HepG2 (cell line): ENCODE data around the gene CEP89. TPM values are rescaled to one million over a fixed set of nuclear protein-coding genes. Genes with fewer than 3 reads are reported as not detected.

ENCODE experiments used
- ATAC-seq: fragments of 200-7000 bp; cut with Tn5 transposase; 3 replicates; pipeline ENCODE4 v1.9.1; 2020; ENCODE audit warnings: mild to moderate bottlenecking, moderate library complexity
- BruUV-seq: library from RNA; stranded (reverse); fragments of 400-500 nt; replicated peaks from 2 replicates; lab custom pipeline; 2021; lab: Mats Ljungman, UMichigan
- CTCF ChIA-PET: fragments of 300-600 bp; formaldehyde crosslinking; extraction: SDS; loops from one replicate; lab custom pipeline; 2021; ENCODE audit warnings: low total read pairs, inconsistent platforms, low intra/inter-chr PET ratio; lab: Yijun Ruan, JAX
- POLR2A ChIA-PET: fragments of 350-600 bp; sonication (Branson Sonifier 250); formaldehyde crosslinking; loops from one replicate; lab custom pipeline; 2020; ENCODE audit warnings: antibody characterized with exemption, inconsistent platforms; lab: Yijun Ruan, JAX
- DNase-seq: peaks from one replicate; pipeline ENCODE4 v3.0.0-alpha.2; 2015; ENCODE audit warnings: low spot score
- FAIRE-seq: peaks from 3 replicates; lab custom pipeline; 2011; peaks lifted over from hg19 to GRCh38; lab: Jason Lieb, UNC
- H2AFZ ChIP-seq: one replicate; pipeline ENCODE4 v1.6.1; 2011; ENCODE audit warnings: low read length, inconsistent platforms
- H3K27ac ChIP-seq: fragments of 300-600 bp; 3 replicates; pipeline ENCODE4 v1.8.0; 2011; ENCODE audit warnings: mixed run types, mild to moderate bottlenecking, mixed read lengths, low read length, inconsistent platforms; ENCODE audit not compliant: insufficient read depth; ENCODE audit errors: extremely low read length
- H3K27me3 ChIP-seq, 2 experiments: fragments of 200-600 bp in 1 of 2; 2 replicates in 1 of 2; 3 replicates in 1 of 2; pipeline versions ENCODE4 v1.6.0 to v1.8.0; 2011; ENCODE audit warnings: low read length in 2 of 2, mild to moderate bottlenecking in 2 of 2, moderate library complexity in 2 of 2, inconsistent platforms in 1 of 2; ENCODE audit not compliant: insufficient read depth in 2 of 2, control insufficient read depth in 1 of 2
- H3K36me3 ChIP-seq, 2 experiments: fragments of 200-600 bp in 1 of 2; replicated peaks in 1 of 2; 2 replicates in 1 of 2; 3 replicates in 1 of 2; pipeline versions ENCODE4 v1.5.1 to v1.8.0; 2011; ENCODE audit warnings: low read length in 2 of 2, inconsistent platforms in 1 of 2; ENCODE audit not compliant: insufficient read depth in 2 of 2, control insufficient read depth in 1 of 2
- H3K4me1 ChIP-seq: 2 replicates; pipeline ENCODE4 v1.5.1; 2012; ENCODE audit warnings: low read length, inconsistent platforms; ENCODE audit not compliant: insufficient read depth
- H3K4me2 ChIP-seq: 2 replicates; pipeline ENCODE4 v1.6.0; 2011; ENCODE audit warnings: low read depth, low read length, inconsistent platforms
- H3K4me3 ChIP-seq, 3 experiments: fragments of 200-600 bp in 1 of 3; sonication (generic), shearing (Covaris generic) in 1 of 3; replicated peaks in 1 of 3; 2 replicates each; pipeline ENCODE4 v1.5.1; 2011 to 2016; ENCODE audit warnings: low read length in 3 of 3, inconsistent platforms in 2 of 3, low read depth in 2 of 3, mild to moderate bottlenecking in 2 of 3, control low read depth in 1 of 3, mixed read lengths in 1 of 3; ENCODE audit not compliant: insufficient read depth in 1 of 3
- H3K79me2 ChIP-seq: one replicate; pipeline ENCODE4 v1.6.1; 2011; ENCODE audit warnings: low read length, inconsistent platforms; ENCODE audit not compliant: insufficient read depth
- H3K9ac ChIP-seq: 2 replicates; pipeline ENCODE4 v1.6.0; 2011; ENCODE audit warnings: mild to moderate bottlenecking, low read depth, low read length, inconsistent platforms; ENCODE audit not compliant: insufficient read depth
- H3K9me3 ChIP-seq: 2 replicates; pipeline ENCODE4 v1.5.1; 2012; ENCODE audit warnings: mild to moderate bottlenecking, low read length
- H4K20me1 ChIP-seq: 2 replicates; pipeline ENCODE4 v1.6.0; 2011; ENCODE audit warnings: inconsistent platforms, mild to moderate bottlenecking, low read length, moderate library complexity; ENCODE audit not compliant: insufficient read depth
- ARID2 ChIP-seq: sonication (generic); formaldehyde crosslinking; IDR thresholded peaks from 2 replicates; pipeline ENCODE4 v1.8.1; 2022; ENCODE audit warnings: mild to moderate bottlenecking, missing genetic modification reagents, borderline replicate concordance
- ATRX ChIP-seq: sonication (generic); formaldehyde crosslinking; IDR thresholded peaks from 2 replicates; pipeline ENCODE4 v1.4.0; 2020; ENCODE audit warnings: missing genetic modification reagents, borderline replicate concordance
- FLYWCH1 ChIP-seq: sonication (generic); formaldehyde crosslinking; IDR thresholded peaks from 2 replicates; pipeline ENCODE4 v1.8.1; 2023; ENCODE audit warnings: mild to moderate bottlenecking, missing genetic modification reagents
- GABPB1 ChIP-seq: IDR thresholded peaks from 2 replicates; pipeline ENCODE4 v1.6.1; 2016; ENCODE audit warnings: mild to moderate bottlenecking, missing genetic modification reagents, moderate library complexity, missing compliant biosample characterization
- NFE2L2 ChIP-seq: fragments of 150-350 bp; IDR thresholded peaks from 2 replicates; pipeline ENCODE4 v1.6.1; 2014; ENCODE audit warnings: low read length
- PHF8 ChIP-seq: sonication (generic); formaldehyde crosslinking; IDR thresholded peaks from 2 replicates; pipeline ENCODE4 v1.5.0; 2020; ENCODE audit warnings: missing genetic modification reagents
- RFXAP ChIP-seq: sonication (generic); formaldehyde crosslinking; IDR thresholded peaks from 2 replicates; pipeline ENCODE4 v1.4.0; 2020; ENCODE audit warnings: missing genetic modification reagents, borderline replicate concordance
- SETDB1 ChIP-seq: sonication (generic); formaldehyde crosslinking; IDR thresholded peaks from 2 replicates; pipeline ENCODE4 v1.5.1; 2020; ENCODE audit warnings: missing genetic modification reagents, mild to moderate bottlenecking, borderline replicate concordance
- SIN3B ChIP-seq: fragments of 150-350 bp; IDR thresholded peaks from 2 replicates; pipeline ENCODE4 v1.6.1; 2014; ENCODE audit warnings: low read length
- ZFP36 ChIP-seq: fragments of 150-350 bp; IDR thresholded peaks from 2 replicates; pipeline ENCODE4 v1.6.1; 2018; ENCODE audit warnings: borderline replicate concordance, low read length, low read depth; ENCODE audit not compliant: partially characterized antibody
- ZNF121 ChIP-seq: sonication (generic); formaldehyde crosslinking; IDR thresholded peaks from 2 replicates; pipeline ENCODE4 v1.5.0; 2020; ENCODE audit warnings: mild to moderate bottlenecking, missing genetic modification reagents
- ZNF143 ChIP-seq: sonication (generic); formaldehyde crosslinking; IDR thresholded peaks from 2 replicates; pipeline ENCODE4 v1.4.0; 2020; ENCODE audit warnings: missing genetic modification reagents
- ZNF451 ChIP-seq: sonication (generic); formaldehyde crosslinking; IDR thresholded peaks from 2 replicates; pipeline ENCODE4 v1.5.0; 2020; ENCODE audit warnings: mild to moderate bottlenecking, missing genetic modification reagents
- ZNF547 ChIP-seq: sonication (generic); formaldehyde crosslinking; IDR thresholded peaks from 2 replicates; pipeline ENCODE4 v1.5.1; 2020; ENCODE audit warnings: mild to moderate bottlenecking, missing genetic modification reagents
- ZNF781 ChIP-seq: sonication (generic); formaldehyde crosslinking; IDR thresholded peaks from 2 replicates; pipeline ENCODE4 v1.5.1; 2020; ENCODE audit warnings: borderline replicate concordance, mild to moderate bottlenecking, missing genetic modification reagents; ENCODE audit errors: not compliant biosample characterization
- WGBS: methylation state at CpG from one replicate; pipeline ENCODE4 v1.1.6; 2017; ENCODE audit warnings: low lambda C conversion rate; 5-methylcytosine and 5-hydroxymethylcytosine counted together
- in situ Hi-C: cut with HindIII; loops from 2 replicates; pipeline ENCODE4 v1.10.0; 2017; ENCODE audit warnings: low pct_unique_long_range_greater_than_20kb; ENCODE audit not compliant: extremely low pct_ligation_motif_present
- intact Hi-C: fragments of 100-400 bp; cut with micrococcal nuclease; formaldehyde crosslinking; loops from one replicate; pipeline ENCODE4 v1.10.0; 2022; ENCODE audit not compliant: unreplicated experiment
- polyA plus RNA-seq, 8 experiments: library from polyadenylated mRNA; depleted of rRNA in 3 of 8; stranded (reverse) in 7 of 8; unstranded in 1 of 8; fragments of >200 nt; fragmentation: Illumina TruSeq in 4 of 8; extraction: Trizol in 4 of 8; gene quantifications; 2 replicates each; pipeline versions ENCODE4 v1.2.1 to v1.2.3, GENCODE V29; 2011 to 2016; ENCODE audit warnings: low read depth in 4 of 8, missing spikeins in 1 of 8, mixed read lengths in 1 of 8; ENCODE audit not compliant: insufficient read depth in 1 of 8
- total RNA-seq, 5 experiments: library from RNA; depleted of rRNA; stranded (reverse); fragments of >200 nt; fragmentation: Illumina TruSeq; extraction: Trizol; gene quantifications; 2 replicates each; pipeline ENCODE4 v1.2.3, GENCODE V29; 2016; ENCODE audit warnings: low read depth in 1 of 5
- TF ChIP-seq, protein P1 (sequence below): sonication (generic); formaldehyde crosslinking; IDR thresholded peaks from 2 replicates; pipeline ENCODE4 v1.4.0; 2020; ENCODE audit warnings: mild to moderate bottlenecking, missing genetic modification reagents
- TF ChIP-seq, protein P2 (sequence below): sonication (generic); formaldehyde crosslinking; IDR thresholded peaks from 2 replicates; pipeline ENCODE4 v1.9.0; 2022; ENCODE audit warnings: low read depth, missing genetic modification reagents

The CEP89 gene
- total and polyA plus RNA-seq, 2 of the 13 experiments (the other 11 are each of a cell fraction or from before 2014, with no cell fraction given) = 7.2 to 10.9 TPM

DNA sequence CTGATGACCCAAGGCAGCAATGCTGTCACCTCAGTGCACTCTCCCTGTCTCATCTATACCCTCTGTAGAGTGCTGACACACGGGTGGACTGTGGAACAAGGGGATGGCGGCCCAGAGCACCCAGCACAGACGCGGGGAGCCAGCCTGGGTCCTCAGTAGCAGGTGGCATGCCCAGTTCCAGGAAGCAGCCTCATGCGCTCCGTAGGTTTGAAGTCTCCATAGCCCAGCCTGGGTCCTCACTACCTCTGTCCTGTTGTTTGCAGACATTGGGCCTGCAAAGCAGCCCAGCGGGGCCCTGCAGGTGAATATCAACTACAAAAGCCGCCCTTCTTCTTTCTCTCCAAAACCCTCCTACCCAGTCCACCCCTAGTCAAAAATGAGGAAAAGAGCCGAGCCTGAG lies 97.2 kb downstream of the CEP89 start:
- Histone ChIP-seq H3K4me2 (no peak overlapping the region), H3K79me2 (no peaks in the 10 kb centered on the region), H2AFZ (no peak overlapping the region), H3K9me3 (no peaks in the 10 kb centered on the region), H3K27ac (no peak overlapping the region), H3K27me3 (no peaks in the 10 kb centered on the region), H4K20me1 (no peaks in the 10 kb centered on the region), H3K4me3 (no peak overlapping the region), H3K36me3 (no peaks in the 10 kb centered on the region), H3K9ac (no peak overlapping the region), H3K4me1 (peaks cover 18% of the 10 kb centered on the region)
- ATAC-seq = no peak
- POLR2A ChIA-PET = no interaction called here
- no TSS peak for BruUV-seq
- in situ Hi-C loops (no loop called here), intact Hi-C loops (no loop called here)
- no peak for TF ChIP-seq NFE2L2
- no peak for TF ChIP-seq ARID2 (CRISPR knock-in tag)
- no peak for TF ChIP-seq SIN3B
- no peak for TF ChIP-seq ZNF781
- no peak for TF ChIP-seq ZNF121 (CRISPR knock-in tag)
- TF ChIP-seq ZNF547 (CRISPR knock-in tag) = no peak
- no peak for TF ChIP-seq ZNF451
- TF ChIP-seq GABPB1 (CRISPR knock-in tag) = no peak
- TF ChIP-seq PHF8 (CRISPR knock-in tag) = no peak
- no peak for TF ChIP-seq RFXAP (CRISPR knock-in tag)
- TF ChIP-seq, protein P1, sequence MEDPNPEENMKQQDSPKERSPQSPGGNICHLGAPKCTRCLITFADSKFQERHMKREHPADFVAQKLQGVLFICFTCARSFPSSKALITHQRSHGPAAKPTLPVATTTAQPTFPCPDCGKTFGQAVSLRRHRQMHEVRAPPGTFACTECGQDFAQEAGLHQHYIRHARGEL (CRISPR knock-in tag) = no peak
- TF ChIP-seq ZNF143 (CRISPR knock-in tag) = no peak
- no peak for TF ChIP-seq ZFP36
- no peak for TF ChIP-seq ATRX
- TF ChIP-seq FLYWCH1 (CRISPR knock-in tag) = no peak
- no peak for TF ChIP-seq SETDB1 (CRISPR knock-in tag)
- TF ChIP-seq, protein P2, sequence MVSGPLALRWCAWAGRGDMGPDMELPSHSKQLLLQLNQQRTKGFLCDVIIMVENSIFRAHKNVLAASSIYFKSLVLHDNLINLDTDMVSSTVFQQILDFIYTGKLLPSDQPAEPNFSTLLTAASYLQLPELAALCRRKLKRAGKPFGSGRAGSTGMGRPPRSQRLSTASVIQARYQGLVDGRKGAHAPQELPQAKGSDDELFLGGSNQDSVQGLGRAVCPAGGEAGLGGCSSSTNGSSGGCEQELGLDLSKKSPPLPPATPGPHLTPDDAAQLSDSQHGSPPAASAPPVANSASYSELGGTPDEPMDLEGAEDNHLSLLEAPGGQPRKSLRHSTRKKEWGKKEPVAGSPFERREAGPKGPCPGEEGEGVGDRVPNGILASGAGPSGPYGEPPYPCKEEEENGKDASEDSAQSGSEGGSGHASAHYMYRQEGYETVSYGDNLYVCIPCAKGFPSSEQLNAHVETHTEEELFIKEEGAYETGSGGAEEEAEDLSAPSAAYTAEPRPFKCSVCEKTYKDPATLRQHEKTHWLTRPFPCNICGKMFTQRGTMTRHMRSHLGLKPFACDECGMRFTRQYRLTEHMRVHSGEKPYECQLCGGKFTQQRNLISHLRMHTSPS = no peak
- CTCF ChIA-PET = no interaction called here
- WGBS = 37% methylated on average over 7 of the region's 9 CpGs
- no peak for FAIRE-seq
- DNase-seq = no peak
